ENCODE data around the gene FHL2.

DNA sequence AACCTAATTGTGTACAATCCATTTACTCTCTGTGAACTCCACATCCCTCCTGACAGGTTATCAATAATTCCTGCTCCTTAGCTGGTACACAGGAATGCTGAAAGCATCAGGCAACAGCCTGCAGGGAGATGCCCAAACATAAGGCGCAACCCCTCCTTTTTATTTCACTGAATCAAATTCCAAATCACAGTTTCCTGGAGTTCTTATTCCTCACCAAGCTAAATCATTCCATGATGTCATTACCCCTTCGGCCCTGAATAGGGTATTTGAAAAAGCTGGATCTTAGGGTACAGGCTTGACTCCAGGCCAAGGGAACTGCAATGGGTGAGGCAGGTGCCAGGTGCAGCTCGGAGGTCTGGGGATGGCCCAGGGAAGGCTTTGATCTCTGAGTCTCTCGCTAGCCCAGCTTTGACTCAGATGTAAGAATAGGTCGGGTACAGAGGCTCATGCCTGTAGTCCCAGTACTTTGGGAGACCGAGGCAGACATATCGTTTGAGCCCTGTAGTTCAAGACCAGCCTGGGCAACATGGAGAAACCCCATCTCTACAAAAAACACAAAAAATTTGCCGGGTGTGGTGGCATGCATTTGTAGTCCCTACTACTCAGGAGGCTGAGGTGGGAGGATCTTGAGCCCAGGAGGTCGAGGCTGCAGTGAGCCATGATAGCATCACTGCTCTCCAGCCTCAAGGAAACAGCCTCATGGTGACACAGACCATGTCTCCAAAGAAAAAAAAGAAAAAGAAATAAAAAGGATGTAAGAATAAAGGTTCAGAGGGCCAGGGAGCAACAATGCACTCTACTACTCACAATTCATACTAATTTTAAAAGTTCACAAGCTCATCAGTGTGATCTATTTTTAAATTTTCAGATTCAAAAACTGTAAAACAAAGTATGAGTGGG lies 6.8 kb downstream of the FHL2 start:
- TF ChIP-seq POLR2A (IDR thresholded peaks at IDR 0.05): no peak
- TF ChIP-seq, protein P1, sequence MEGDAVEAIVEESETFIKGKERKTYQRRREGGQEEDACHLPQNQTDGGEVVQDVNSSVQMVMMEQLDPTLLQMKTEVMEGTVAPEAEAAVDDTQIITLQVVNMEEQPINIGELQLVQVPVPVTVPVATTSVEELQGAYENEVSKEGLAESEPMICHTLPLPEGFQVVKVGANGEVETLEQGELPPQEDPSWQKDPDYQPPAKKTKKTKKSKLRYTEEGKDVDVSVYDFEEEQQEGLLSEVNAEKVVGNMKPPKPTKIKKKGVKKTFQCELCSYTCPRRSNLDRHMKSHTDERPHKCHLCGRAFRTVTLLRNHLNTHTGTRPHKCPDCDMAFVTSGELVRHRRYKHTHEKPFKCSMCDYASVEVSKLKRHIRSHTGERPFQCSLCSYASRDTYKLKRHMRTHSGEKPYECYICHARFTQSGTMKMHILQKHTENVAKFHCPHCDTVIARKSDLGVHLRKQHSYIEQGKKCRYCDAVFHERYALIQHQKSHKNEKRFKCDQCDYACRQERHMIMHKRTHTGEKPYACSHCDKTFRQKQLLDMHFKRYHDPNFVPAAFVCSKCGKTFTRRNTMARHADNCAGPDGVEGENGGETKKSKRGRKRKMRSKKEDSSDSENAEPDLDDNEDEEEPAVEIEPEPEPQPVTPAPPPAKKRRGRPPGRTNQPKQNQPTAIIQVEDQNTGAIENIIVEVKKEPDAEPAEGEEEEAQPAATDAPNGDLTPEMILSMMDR (IDR thresholded peaks at IDR 0.05 in 4 of 5, conservative IDR thresholded peaks at IDR 0.05 in 1 of 5): no peak

All from gastrocnemius medialis (tissue), 4 donors.